Activated CD8-positive, alpha-beta T cell treated with anti-CD3 and anti-CD28 coated beads for 36 hours (primary cell): Measurements from ENCODE around the gene TTLL4. TPM values are rescaled to one million over a fixed set of nuclear protein-coding genes. Genes with fewer than 3 reads are reported as not detected.

Experiments
- ATAC-seq: fragments of 200-7000 bp; cut with Tn5 transposase; one replicate; pipeline ENCODE4 v1.10.0; 2021; ENCODE audit warnings: mild to moderate bottlenecking, moderate library complexity
- CTCF ChIA-PET: fragments of 350-600 bp; sonication (Branson Sonifier 250); formaldehyde crosslinking; loops from one replicate; lab custom pipeline; 2021; ENCODE audit warnings: antibody characterized with exemption; lab: Charles Lee
- POLR2A ChIA-PET: fragments of 350-600 bp; sonication (Branson Sonifier 250); formaldehyde crosslinking; loops from one replicate; lab custom pipeline; 2021; ENCODE audit warnings: antibody characterized with exemption; lab: Charles Lee
- DNase-seq: peaks from one replicate; pipeline ENCODE4 v3.0.0-alpha.2; 2020
- H3K27ac Mint-ChIP-seq: one replicate; pipeline ENCODE4 v1.8.0; 2021; ENCODE audit warnings: mild to moderate bottlenecking, mixed read lengths
- H3K27me3 Mint-ChIP-seq: one replicate; pipeline ENCODE4 v1.8.0; 2021; ENCODE audit warnings: mixed read lengths
- H3K36me3 Mint-ChIP-seq: one replicate; pipeline ENCODE4 v1.8.0; 2021; ENCODE audit warnings: low read depth, mixed read lengths
- H3K4me1 Mint-ChIP-seq: one replicate; pipeline ENCODE4 v1.8.0; 2021; ENCODE audit warnings: low read depth, mixed read lengths
- H3K4me3 Mint-ChIP-seq: one replicate; pipeline ENCODE4 v1.8.0; 2021; ENCODE audit warnings: mild to moderate bottlenecking, moderate library complexity, mixed read lengths
- H3K9me3 Mint-ChIP-seq: one replicate; pipeline ENCODE4 v1.8.0; 2021; ENCODE audit warnings: mixed read lengths
- CTCF ChIP-seq: fragments of 200-600 bp; IDR thresholded peaks from one replicate; pipeline ENCODE4 v1.8.0; 2022; ENCODE audit warnings: antibody characterized with exemption, mild to moderate bottlenecking
- intact Hi-C: fragments of 100-400 bp; cut with micrococcal nuclease; formaldehyde crosslinking; loops from one replicate; pipeline ENCODE4 v1.10.0; 2022
- total RNA-seq, 2 experiments: library from RNA; stranded (reverse); gene quantifications; one replicate each; pipeline ENCODE4 v1.2.3, GENCODE V29; 2021

TTLL4 gene
- total RNA-seq, 2 experiments from 2014 or later, result 32.2 to 36.6 TPM

DNA sequence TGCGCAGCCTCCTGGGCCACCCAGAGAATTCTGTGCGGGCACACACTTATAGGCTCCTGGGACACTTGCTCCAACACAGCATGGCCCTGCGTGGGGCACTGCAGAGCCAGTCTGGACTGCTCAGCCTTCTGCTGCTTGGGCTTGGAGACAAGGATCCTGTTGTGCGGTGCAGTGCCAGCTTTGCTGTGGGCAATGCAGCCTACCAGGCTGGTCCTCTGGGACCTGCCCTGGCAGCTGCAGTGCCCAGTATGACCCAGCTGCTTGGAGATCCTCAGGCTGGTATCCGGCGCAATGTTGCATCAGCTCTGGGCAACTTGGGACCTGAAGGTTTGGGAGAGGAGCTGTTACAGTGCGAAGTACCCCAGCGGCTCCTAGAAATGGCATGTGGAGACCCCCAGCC lies 11.8 kb upstream of the TTLL4 start:
- Mint-ChIP-seq H3K36me3 (no peaks in the 10 kb centered on the region), H3K4me3 (no peak overlapping the region), H3K27me3 (no peaks in the 10 kb centered on the region), H3K27ac (no peak overlapping the region), H3K4me1 (no peaks in the 10 kb centered on the region), H3K9me3 (no peaks in the 10 kb centered on the region)
- TF ChIP-seq CTCF, result no peak
- ChIA-PET CTCF (interaction anchor here (1.4 to 2.7 kb wide), 2 partner anchors 12 to 112 kb away, joined by 4 to 9 read pairs; no protein-coding TSS in a partner anchor), POLR2A (no interaction called here)
- ATAC-seq, result no peak
- intact Hi-C loops, result no loop called here
- no peak for DNase-seq

DNA sequence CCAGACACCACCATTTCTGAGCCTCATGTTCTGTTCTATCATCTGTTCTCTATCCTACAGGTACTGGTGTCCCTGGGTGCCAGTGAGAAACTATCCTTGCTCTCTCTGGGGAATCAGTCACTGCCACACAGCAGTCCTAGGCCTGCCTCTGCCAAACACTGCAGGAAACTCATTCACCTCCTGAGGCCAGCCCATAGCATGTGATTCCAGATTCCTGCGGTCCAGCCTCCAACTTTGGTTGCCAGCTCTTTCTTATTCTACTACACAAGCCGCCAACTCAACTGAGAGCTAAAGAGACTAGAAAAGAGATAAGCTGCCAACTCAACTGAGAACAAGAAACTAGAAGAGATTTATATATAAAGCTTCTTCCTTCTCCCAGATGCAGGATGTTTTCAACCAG lies 8.8 kb upstream of the TTLL4 start:
- TF ChIP-seq CTCF, result no peak
- no peaks in the 10 kb centered on the region for H3K9me3 Mint-ChIP-seq
- H3K4me1 Mint-ChIP-seq, result no peaks in the 10 kb centered on the region
- ChIA-PET POLR2A (interaction anchor here (1.3 kb wide), 2 partner anchors 8 to 15 kb away, joined by 3 read pairs; no protein-coding TSS in a partner anchor), CTCF (interaction anchor here (1.2 to 1.7 kb wide), 3 partner anchors 9 to 146 kb away, joined by 4 to 8 read pairs (median 5); partner anchors contain the start of gene TTLL4)
- no peak overlapping the region for H3K4me3 Mint-ChIP-seq
- intact Hi-C loops, result no loop called here
- H3K27ac Mint-ChIP-seq, result no peak overlapping the region
- no peaks in the 10 kb centered on the region for H3K36me3 Mint-ChIP-seq
- no peak for DNase-seq
- ATAC-seq, result no peak
- no peaks in the 10 kb centered on the region for H3K27me3 Mint-ChIP-seq

DNA sequence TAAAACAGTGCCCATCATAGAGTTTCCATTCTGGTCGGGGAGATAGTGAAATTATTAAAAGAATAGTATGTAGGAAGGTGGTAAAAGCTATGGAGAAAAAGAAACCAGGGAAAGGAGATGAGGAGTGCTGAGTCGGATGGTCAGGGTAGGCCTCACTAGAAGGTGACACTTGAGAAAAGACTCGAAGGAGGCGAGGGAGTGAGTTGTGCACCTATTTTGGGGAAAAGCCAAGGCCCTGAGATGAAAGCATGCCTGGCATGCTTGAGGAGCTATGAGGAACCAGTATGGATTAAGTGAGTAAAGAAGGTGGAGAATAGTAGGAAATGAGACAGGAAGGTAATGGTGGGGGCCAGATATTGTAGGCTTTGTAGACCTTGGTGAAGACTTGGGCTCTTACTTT lies 7.3 kb upstream of the TTLL4 start:
- ATAC-seq (no peak), DNase-seq (no peak)
- H3K27ac Mint-ChIP-seq, result no peak overlapping the region
- peaks cover 1% of the 10 kb centered on the region for H3K27me3 Mint-ChIP-seq
- intact Hi-C loops, result no loop called here
- POLR2A ChIA-PET, result interaction anchor here (1.0 to 1.3 kb wide), 2 partner anchors 14 to 48 kb away, joined by 3 read pairs; no protein-coding TSS in a partner anchor
- H3K4me1 Mint-ChIP-seq, result no peaks in the 10 kb centered on the region
- TF ChIP-seq CTCF, result no peak
- no peaks in the 10 kb centered on the region for H3K9me3 Mint-ChIP-seq
- H3K4me3 Mint-ChIP-seq, result no peak overlapping the region
- no peaks in the 10 kb centered on the region for H3K36me3 Mint-ChIP-seq
- CTCF ChIA-PET, result no interaction called here

GRCh38 chr2:218708086-218708485 lies 2.5 kb upstream of the TTLL4 start:
- peaks cover 1% of the 10 kb centered on the region for H3K27me3 Mint-ChIP-seq
- intact Hi-C loops, result no loop called here
- no peak overlapping the region for H3K4me3 Mint-ChIP-seq
- peak; percentile 8 for DNase-seq
- TF ChIP-seq CTCF, result no peak
- H3K27ac Mint-ChIP-seq, result no peak overlapping the region
- ChIA-PET POLR2A (no interaction called here), CTCF (interaction anchor here (2.0 to 2.3 kb wide), 3 partner anchors 19 to 139 kb away, joined by 6 to 8 read pairs (median 7); no protein-coding TSS in a partner anchor)
- H3K36me3 Mint-ChIP-seq, result peaks cover 3% of the 10 kb centered on the region
- no peaks in the 10 kb centered on the region for H3K9me3 Mint-ChIP-seq
- H3K4me1 Mint-ChIP-seq, result peaks cover 8% of the 10 kb centered on the region
- ATAC-seq, result no peak

DNA sequence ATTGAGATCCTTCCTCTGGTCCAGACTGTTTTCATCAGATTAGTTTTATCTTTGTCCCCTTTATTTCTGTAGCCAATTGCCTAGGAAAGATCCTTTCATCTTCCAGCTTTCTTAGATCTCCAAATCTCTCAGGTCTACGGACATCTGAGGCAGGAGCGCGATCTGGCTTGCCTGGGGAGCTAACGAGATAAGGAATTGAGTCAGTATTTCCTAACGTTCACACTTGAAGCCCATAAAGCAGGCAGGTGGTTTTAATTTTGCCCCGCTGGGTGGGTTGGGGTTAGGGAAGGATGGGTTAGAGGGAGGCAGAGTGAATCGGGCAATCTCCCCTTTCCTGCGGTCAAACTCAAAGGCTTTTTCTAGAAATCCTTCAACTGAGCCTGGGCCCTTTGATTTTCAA lies 727 bp upstream of the TTLL4 start:
- Mint-ChIP-seq H3K4me3 (peak overlapping the region; percentile 86), H3K27ac (no peak overlapping the region), H3K9me3 (no peaks in the 10 kb centered on the region), H3K27me3 (peaks cover 1% of the 10 kb centered on the region), H3K4me1 (peaks cover 15% of the 10 kb centered on the region), H3K36me3 (peaks cover 3% of the 10 kb centered on the region)
- DNase-seq, result no peak
- TF ChIP-seq CTCF, result no peak
- POLR2A ChIA-PET, result interaction anchor here (0.6 to 1.5 kb wide), 5 partner anchors 8 to 200 kb away, joined by 3 to 7 read pairs (median 3); no protein-coding TSS in a partner anchor
- CTCF ChIA-PET, result interaction anchor here (0.6 to 2.2 kb wide), 19 partner anchors 8 to 167 kb away, joined by 3 to 17 read pairs (median 5); partner anchors contain the start of genes BCS1L, RNF25, STK36 and ZNF142
- intact Hi-C loops, result no loop called here
- no peak for ATAC-seq
